K562 (cell line): ENCODE data around the gene PLEKHA6.

ENCODE experiments used
- CBX3 ChIP-seq, 2 experiments: IDR thresholded peaks; 1 replicate in 1 of 2; 2 replicates in 1 of 2; pipeline ENCODE4 v1.6.1; 2012; ENCODE audit warnings: inconsistent platforms in 2 of 2, low read length in 2 of 2, borderline replicate concordance in 1 of 2, control low read depth in 1 of 2
- EZH2 ChIP-seq: IDR thresholded peaks from 2 replicates; pipeline ENCODE4 v1.6.1; 2012; ENCODE audit warnings: low read depth, mild to moderate bottlenecking, inconsistent platforms, low read length, borderline replicate concordance
- FOXK1 ChIP-seq: sonication (generic); formaldehyde crosslinking; IDR thresholded peaks from 2 replicates; pipeline ENCODE4 v1.8.0; 2022; ENCODE audit warnings: missing genetic modification reagents, mild to moderate bottlenecking, borderline replicate concordance
- JUND ChIP-seq, 2 experiments: IDR thresholded peaks; 2 replicates in 1 of 2; 3 replicates in 1 of 2; pipeline ENCODE4 v1.6.1; 2011; ENCODE audit warnings: borderline replicate concordance in 2 of 2, low read depth in 2 of 2, low read length in 2 of 2, improper control_type of control experiment in 1 of 2, missing biosample characterization in 1 of 2, missing genetic modification characterization in 1 of 2, missing genetic modification reagents in 1 of 2
- MAX ChIP-seq: sonication (generic); formaldehyde crosslinking; IDR thresholded peaks from 2 replicates; pipeline ENCODE4 v1.9.0; 2022; ENCODE audit warnings: mild to moderate bottlenecking, missing genetic modification reagents
- MYNN ChIP-seq, 2 experiments: sonication (generic); formaldehyde crosslinking in 1 of 2; IDR thresholded peaks; 2 replicates each; pipeline versions ENCODE4 v1.5.0 to v1.6.1; 2016 to 2020; ENCODE audit warnings: antibody characterized with exemption in 1 of 2, missing genetic modification reagents in 1 of 2
- NCOA2 ChIP-seq, 2 experiments: fragments of 450-650 bp; IDR thresholded peaks; 2 replicates each; pipeline ENCODE4 v1.6.1; 2018; ENCODE audit warnings: mild to moderate bottlenecking in 2 of 2, moderate library complexity in 1 of 2; ENCODE audit not compliant: partially characterized antibody in 2 of 2
- USF2 ChIP-seq: sonication (generic); formaldehyde crosslinking; IDR thresholded peaks from 2 replicates; pipeline ENCODE4 v1.5.0; 2020; ENCODE audit warnings: missing genetic modification reagents
- ZBED1 ChIP-seq: IDR thresholded peaks from 2 replicates; pipeline ENCODE4 v1.6.1; 2014
- ZFP1 ChIP-seq: fragments of 450-650 bp; formaldehyde crosslinking; IDR thresholded peaks from 2 replicates; pipeline ENCODE4 v1.4.0; 2020; ENCODE audit warnings: mild to moderate bottlenecking, mixed read lengths
- ZNF282 ChIP-seq: sonication (generic); formaldehyde crosslinking; IDR thresholded peaks from 2 replicates; pipeline ENCODE4 v1.8.1; 2023; ENCODE audit warnings: missing genetic modification reagents
- ZNF76 ChIP-seq: fragments of 250-450 bp; sonication (Bioruptor Pico); IDR thresholded peaks from 2 replicates; pipeline ENCODE4 v1.4.0; 2020; ENCODE audit warnings: mild to moderate bottlenecking, moderate library complexity, borderline replicate concordance

- no peak for TF ChIP-seq EZH2
- TF ChIP-seq ZFP1 (CRISPR knock-in tag), result no peak
- TF ChIP-seq CBX3 (IDR thresholded peaks at IDR 0.05; ENCODE audit: borderline replicate concordance in 1 of 2, low read length in 2 of 2), result no peak
- no peak for TF ChIP-seq ZNF76 (CRISPR knock-in tag)
- TF ChIP-seq MYNN (IDR thresholded peaks at IDR 0.05), result no peak
- TF ChIP-seq MYNN (CRISPR knock-in tag; IDR thresholded peaks at IDR 0.05), result no peak
- TF ChIP-seq ZBED1, result no peak
- no peak for TF ChIP-seq JUND (IDR thresholded peaks at IDR 0.05; ENCODE audit: borderline replicate concordance, low read depth, low read length)
- TF ChIP-seq JUND (tag; IDR thresholded peaks at IDR 0.05; ENCODE audit: borderline replicate concordance, low read depth, low read length), result no peak
- no peak for TF ChIP-seq NCOA2 (IDR thresholded peaks at IDR 0.05; ENCODE audit: partially characterized antibody in 2 of 2)
- no peak for TF ChIP-seq USF2 (CRISPR knock-in tag)
- TF ChIP-seq FOXK1, result no peak
- no peak for TF ChIP-seq ZNF282 (CRISPR knock-in tag)
- TF ChIP-seq MAX (CRISPR knock-in tag), result no peak
These were observed 14.9 kb downstream of the PLEKHA6 start for GRCh38 chr1:204344665-204345355.
